ENCODE results near the gene NRIP2. TPM values are rescaled to one million over a fixed set of nuclear protein-coding genes. Genes with fewer than 3 reads are reported as not detected.

The NRIP2 gene
- total RNA-seq, 1 experiment from 2014 or later = not detected

DNA sequence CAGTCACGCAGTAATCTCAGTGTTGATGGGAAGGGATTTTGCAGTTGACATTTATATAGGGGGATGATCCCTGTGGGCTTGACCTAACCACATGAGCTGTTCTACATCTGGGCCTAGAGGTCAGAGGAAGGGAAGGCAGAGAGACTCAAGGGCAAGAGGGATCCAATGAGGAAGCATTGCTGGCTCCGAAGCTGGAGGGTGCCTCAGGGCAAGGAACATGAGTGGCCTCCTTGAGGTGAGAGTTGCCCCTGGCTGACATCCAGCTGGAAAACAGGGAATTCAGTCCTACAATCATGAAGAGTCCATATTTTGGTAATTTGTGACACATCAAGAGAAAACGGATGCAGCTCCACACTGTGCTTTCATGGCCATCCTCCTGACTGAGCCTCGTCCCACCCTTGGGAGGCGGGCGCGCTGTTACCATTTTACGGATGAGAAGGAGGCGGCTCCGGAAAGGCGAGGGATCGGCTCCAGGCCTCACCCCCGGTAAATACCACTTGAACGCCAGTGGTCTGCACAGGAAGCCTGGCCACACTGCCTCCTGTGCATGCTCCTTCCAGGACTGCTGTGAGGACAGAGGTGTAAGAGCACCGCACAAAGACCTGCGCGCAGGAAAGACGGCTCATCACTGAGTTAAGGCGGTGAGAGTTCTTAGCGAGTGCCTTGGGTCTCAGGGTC is 58.6 kb downstream of the NRIP2 start:
- no peak for DNase-seq (ENCODE audit: low spot score)

DNA sequence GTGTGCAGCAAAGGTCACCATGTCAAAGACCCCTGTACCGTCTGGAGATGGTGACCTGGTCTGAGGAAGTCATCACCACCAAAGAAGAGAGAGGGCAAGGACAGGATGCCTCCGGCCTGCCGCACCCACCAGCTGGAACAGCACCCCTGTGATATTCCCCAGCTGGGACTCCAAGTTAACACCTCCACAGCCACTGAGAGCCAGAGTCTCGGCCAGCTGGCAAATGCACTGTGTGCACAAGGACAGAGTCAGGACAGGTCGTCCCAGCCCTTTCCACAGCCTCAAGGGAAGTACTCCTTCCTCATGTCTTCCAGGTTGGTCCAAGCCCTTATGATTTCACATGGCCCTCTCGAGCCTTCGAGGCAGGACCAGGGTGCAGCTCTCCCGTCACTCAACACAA is 59.4 kb downstream of the NRIP2 start:
- no peak for DNase-seq (ENCODE audit: low spot score)

Other genes starting within 250 kb of the NRIP2 start
- gene FKBP4, start 40.1 kb downstream of the NRIP2 start, total RNA-seq (2014; rRNA removed; shearing (Covaris generic)) = 106 and 115 TPM in 2 replicates
- 32.0 and 39.8 TPM in 2 replicates for gene ITFG2, start 22.4 kb downstream of the NRIP2 start, total RNA-seq (2014; rRNA removed; shearing (Covaris generic))
- gene TEX52, start 22.0 kb upstream of the NRIP2 start, total RNA-seq (2014; rRNA removed; shearing (Covaris generic)) = 0.10 and 0.94 TPM in 2 replicates
- gene FOXM1, start 42.1 kb upstream of the NRIP2 start, total RNA-seq (2014; rRNA removed; shearing (Covaris generic)) = 68.9 and 77.6 TPM in 2 replicates
- 14.0 and 14.4 TPM in 2 replicates for gene RHNO1, start 42.2 kb upstream of the NRIP2 start, total RNA-seq (2014; rRNA removed; shearing (Covaris generic))
- gene TULP3, start 55.9 kb upstream of the NRIP2 start, total RNA-seq (2014; rRNA removed; shearing (Covaris generic)) = 9.8 and 14.0 TPM in 2 replicates
- 51.0 and 54.4 TPM in 2 replicates for gene TEAD4, start 124.4 kb upstream of the NRIP2 start, total RNA-seq (2014; rRNA removed; shearing (Covaris generic))
- 11.3 and 12.0 TPM in 2 replicates for gene TSPAN9, start 242.3 kb upstream of the NRIP2 start, total RNA-seq (2014; rRNA removed; shearing (Covaris generic))

Measured in HT-29 (cell line).